HFFc6 (cell line): Measurements from ENCODE around the gene CCNL2. TPM values are rescaled to one million over a fixed set of nuclear protein-coding genes. Genes with fewer than 3 reads are reported as not detected.

ENCODE experiments used
- DNase-seq: peaks from one replicate; pipeline ENCODE4 v3.0.0-alpha.2; 2018
- H3K27ac Mint-ChIP-seq: 2 replicates; pipeline ENCODE4 v1.8.0; 2020; ENCODE audit warnings: mild to moderate bottlenecking, mixed read lengths
- H3K27me3 Mint-ChIP-seq: 2 replicates; pipeline ENCODE4 v1.8.0; 2021; ENCODE audit warnings: mild to moderate bottlenecking, moderate library complexity, mixed read lengths; ENCODE audit not compliant: insufficient read depth
- H3K36me3 Mint-ChIP-seq: 2 replicates; pipeline ENCODE4 v1.8.0; 2021; ENCODE audit warnings: low read depth, mixed read lengths
- H3K4me1 Mint-ChIP-seq: 2 replicates; pipeline ENCODE4 v1.8.0; 2020; ENCODE audit warnings: low read depth, mixed read lengths
- H3K4me3 Mint-ChIP-seq: 2 replicates; pipeline ENCODE4 v1.8.0; 2020; ENCODE audit warnings: mild to moderate bottlenecking, moderate library complexity, mixed read lengths
- H3K9me3 Mint-ChIP-seq: 2 replicates; pipeline ENCODE4 v1.8.0; 2020; ENCODE audit warnings: mild to moderate bottlenecking, mixed read lengths
- total RNA-seq, 6 experiments: library from RNA; stranded (reverse); fragmentation: NEBNext Ultra II Directional; extraction: Animal tissue kit (Norgen Biotek cat#: 25700); gene quantifications; 2 replicates in 1 of 6; 3 replicates in 5 of 6; pipeline ENCODE4 v1.2.3, GENCODE V29; 2021
- TF ChIP-seq, protein P1 (sequence below): fragments of 200-600 bp; sonication (generic); IDR thresholded peaks from 2 replicates; pipeline ENCODE4 v1.5.0; 2021; ENCODE audit warnings: antibody characterized with exemption, mild to moderate bottlenecking

Gene CCNL2
- total RNA-seq, 6 experiments from 2014 or later: 96.2 to 115 (median 104) TPM

DNA sequence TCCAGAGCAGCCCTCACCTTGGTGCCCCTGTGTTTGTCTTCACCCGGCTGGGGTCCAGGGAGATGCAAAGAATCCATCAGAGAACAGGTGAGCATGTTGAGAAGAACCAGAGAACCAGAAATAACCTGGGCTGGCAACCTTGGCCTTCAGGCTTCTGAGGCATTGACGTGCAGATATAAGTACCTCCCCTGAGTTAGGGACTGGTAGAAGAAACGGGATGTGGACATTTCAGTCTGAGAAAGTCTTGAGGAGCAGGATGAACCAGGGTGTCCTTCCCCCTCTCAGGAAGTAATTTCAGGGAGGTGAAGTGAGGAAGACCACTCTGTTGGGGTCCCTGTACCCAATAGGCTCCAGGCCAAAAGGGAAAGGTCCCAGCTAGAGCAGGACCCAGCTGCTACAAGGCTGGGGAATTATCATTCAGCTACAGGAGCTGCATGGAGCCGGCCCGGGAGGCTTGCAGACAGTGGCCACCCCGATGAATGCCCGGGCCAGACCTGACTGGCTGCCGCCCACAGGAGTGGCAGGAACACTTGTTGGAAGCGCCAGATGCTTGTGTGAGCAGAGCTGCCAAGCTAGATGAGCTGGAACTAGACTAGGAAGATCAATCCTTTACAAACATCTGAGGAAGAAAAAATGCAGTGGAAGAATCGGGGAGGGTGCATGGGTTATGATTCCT, 22.4 kb downstream of the CCNL2 start:
- no peaks in the 10 kb centered on the region for H3K9me3 Mint-ChIP-seq
- peaks cover 11% of the 10 kb centered on the region; the same call in 1 of the 2 replicates for H3K4me1 Mint-ChIP-seq
- H3K4me3 Mint-ChIP-seq: peak overlapping the region; percentile 91; the same call in 1 of the 2 replicates
- DNase-seq: no peak
- H3K27ac Mint-ChIP-seq: peak overlapping the region; percentile 77
- no peaks in the 10 kb centered on the region for H3K27me3 Mint-ChIP-seq
- no peaks in the 10 kb centered on the region for H3K36me3 Mint-ChIP-seq
- TF ChIP-seq, protein P1, sequence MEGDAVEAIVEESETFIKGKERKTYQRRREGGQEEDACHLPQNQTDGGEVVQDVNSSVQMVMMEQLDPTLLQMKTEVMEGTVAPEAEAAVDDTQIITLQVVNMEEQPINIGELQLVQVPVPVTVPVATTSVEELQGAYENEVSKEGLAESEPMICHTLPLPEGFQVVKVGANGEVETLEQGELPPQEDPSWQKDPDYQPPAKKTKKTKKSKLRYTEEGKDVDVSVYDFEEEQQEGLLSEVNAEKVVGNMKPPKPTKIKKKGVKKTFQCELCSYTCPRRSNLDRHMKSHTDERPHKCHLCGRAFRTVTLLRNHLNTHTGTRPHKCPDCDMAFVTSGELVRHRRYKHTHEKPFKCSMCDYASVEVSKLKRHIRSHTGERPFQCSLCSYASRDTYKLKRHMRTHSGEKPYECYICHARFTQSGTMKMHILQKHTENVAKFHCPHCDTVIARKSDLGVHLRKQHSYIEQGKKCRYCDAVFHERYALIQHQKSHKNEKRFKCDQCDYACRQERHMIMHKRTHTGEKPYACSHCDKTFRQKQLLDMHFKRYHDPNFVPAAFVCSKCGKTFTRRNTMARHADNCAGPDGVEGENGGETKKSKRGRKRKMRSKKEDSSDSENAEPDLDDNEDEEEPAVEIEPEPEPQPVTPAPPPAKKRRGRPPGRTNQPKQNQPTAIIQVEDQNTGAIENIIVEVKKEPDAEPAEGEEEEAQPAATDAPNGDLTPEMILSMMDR: no peak

DNA sequence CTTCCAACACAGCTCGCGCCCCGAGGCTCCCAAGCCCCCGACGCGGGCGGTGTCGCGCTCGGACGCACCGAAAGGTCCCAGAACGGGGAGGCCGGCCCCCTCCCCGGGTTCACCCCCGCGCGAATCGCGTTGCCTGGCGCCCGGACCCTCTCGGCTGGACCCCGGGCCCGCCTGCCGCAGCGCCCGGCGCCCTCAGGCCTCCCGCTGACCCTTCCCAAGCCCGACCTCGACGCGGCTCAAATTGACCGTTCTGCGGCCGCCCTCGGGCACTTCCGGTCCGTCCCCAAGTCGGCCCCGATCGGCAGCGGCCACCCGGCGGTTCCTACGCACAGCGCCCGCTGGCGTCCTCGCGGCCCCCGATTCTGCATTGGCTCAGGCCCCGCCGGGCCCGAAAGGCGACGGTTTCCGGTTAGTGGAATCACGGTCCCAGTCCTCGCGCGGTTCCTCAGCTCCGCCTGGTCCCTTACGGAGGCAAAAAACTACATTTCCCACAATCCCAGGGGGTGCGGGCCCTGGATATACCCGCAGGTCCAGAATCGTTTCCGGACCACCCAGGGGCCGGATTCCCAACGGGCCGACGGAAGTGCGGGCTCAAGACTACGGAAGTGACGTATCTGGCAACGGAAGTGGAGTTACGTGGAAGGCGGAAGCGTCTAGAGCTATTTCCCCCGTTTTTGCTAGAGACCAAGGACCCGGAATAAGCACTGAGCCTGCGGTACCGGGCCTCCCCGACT, 24.0 kb downstream of the CCNL2 start, which contains the start of gene AURKAIP1:
TSS of gene AURKAIP1 (minus strand) at position 279 of the 734 bp plus-strand sequence. CDS start 451 bp downstream, outside the sequence.
- H3K27me3 Mint-ChIP-seq: no peaks in the 10 kb centered on the region
- no peaks in the 10 kb centered on the region for H3K36me3 Mint-ChIP-seq
- H3K9me3 Mint-ChIP-seq: no peaks in the 10 kb centered on the region
- TF ChIP-seq, protein P1: peak; percentile 75
- H3K4me3 Mint-ChIP-seq: peak within 1 kb of the TSS; percentile 91
- peak; percentile 100 for DNase-seq
- peaks cover 11% of the 10 kb centered on the region; the same call in 1 of the 2 replicates for H3K4me1 Mint-ChIP-seq
- peak within 1 kb of the TSS; percentile 96 for H3K27ac Mint-ChIP-seq

DNA sequence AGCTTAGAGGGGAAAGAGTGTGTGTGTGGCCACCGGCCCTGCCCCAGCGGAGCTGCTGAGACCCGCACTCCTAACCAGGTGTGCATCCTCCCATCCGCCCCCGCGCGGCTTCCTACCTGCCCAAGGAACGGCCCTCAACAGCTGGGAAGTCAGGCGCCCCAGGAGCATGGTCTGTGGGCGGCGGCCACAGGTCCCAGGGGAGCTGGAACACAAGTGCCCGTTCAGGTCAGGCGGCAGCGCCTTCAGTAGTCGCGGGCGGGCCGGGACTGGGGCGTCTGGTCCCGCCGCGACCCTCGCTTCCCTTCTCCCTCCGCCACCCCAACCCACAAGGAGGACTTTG, 24.6 kb downstream of the CCNL2 start:
- no peaks in the 10 kb centered on the region for H3K27me3 Mint-ChIP-seq
- peak overlapping the region; percentile 51 for H3K27ac Mint-ChIP-seq
- DNase-seq: no peak
- H3K9me3 Mint-ChIP-seq: no peaks in the 10 kb centered on the region
- H3K4me3 Mint-ChIP-seq: peak overlapping the region; percentile 91
- peaks cover 11% of the 10 kb centered on the region; the same call in 1 of the 2 replicates for H3K4me1 Mint-ChIP-seq
- H3K36me3 Mint-ChIP-seq: no peaks in the 10 kb centered on the region
- TF ChIP-seq, protein P1: no peak

DNA sequence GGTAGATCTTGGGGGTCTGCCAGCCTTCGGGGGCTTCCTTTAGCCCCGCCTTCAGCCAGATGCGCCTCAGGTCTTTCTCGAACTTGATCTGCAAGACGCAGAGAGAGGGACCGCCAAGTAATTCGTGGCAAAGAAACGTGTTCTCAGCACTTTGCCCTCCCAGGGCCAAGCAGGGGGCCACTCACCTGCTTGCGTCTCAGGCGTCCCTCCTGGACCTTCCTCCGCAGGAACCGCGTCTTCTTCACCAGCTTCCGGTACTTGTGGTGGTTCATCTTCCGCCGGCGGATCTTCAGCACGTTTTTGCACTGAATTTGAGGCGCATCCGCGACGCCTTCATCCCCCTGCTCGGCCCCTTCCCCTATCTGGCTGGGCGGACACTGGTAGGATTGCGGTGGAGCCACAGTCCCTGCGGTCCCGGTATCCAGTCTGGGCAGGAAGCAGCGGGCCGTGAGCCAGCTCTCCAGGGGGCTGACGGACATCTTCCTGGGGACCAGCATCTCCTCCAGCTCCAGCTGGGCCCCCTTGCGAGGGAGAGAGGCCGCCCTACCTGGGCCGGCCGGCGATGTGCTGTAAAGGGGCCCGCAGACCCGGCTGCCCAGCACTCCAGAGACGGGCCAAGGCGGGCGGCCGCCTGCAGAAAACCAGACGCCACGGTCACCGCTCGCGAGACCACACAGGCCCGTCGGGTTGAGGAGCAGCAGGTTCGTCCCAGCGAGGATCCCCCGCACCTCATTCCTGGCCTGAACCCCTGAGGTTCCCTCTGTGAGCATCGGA, 25.1 kb downstream of the CCNL2 start:
- H3K9me3 Mint-ChIP-seq: no peaks in the 10 kb centered on the region
- DNase-seq: no peak
- H3K36me3 Mint-ChIP-seq: no peaks in the 10 kb centered on the region
- peak overlapping the region; percentile 91 for H3K4me3 Mint-ChIP-seq
- TF ChIP-seq, protein P1: no peak
- peaks cover 11% of the 10 kb centered on the region; the same call in 1 of the 2 replicates for H3K4me1 Mint-ChIP-seq
- no peaks in the 10 kb centered on the region for H3K27me3 Mint-ChIP-seq
- H3K27ac Mint-ChIP-seq: peak overlapping the region; percentile 51; the same call in 1 of the 2 replicates

DNA sequence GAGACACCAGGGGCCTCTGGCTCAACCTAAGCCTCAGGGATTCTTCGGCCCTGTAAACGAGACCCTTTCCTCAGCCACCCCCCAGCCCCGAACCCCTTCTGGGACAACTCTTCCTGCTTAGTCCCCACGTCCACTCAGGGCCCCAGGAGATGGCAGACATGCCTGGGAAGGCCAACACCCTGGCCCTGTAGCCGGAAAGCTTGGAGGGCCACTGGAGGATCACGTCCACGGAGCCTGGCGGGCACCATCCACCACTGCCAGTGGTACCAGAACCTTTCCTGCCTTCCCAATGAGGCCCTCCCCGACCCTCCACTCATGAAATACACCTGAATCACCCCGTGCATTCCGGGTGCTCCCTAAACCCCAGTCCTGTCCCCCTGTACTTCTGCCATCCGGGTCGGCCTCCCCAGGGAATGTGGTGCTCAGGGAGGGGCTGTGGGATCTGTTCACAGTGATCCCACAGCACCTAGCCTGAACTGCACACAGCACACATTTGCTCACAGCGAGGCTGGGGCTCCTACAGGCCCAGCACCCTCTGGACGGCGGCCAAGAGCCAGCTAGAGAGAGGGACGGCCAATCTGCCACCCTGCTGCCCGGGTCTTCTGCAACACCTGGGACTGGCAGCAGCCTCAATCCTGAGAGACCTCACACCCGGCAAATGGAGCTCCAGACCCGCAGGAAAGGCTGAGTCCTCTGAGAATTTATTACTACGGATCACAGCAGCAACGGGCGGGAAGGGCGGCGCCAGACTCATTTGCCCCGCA, 25.9 kb downstream of the CCNL2 start:
- H3K4me1 Mint-ChIP-seq: peaks cover 11% of the 10 kb centered on the region; the same call in 1 of the 2 replicates
- DNase-seq: no peak
- TF ChIP-seq, protein P1: no peak
- H3K27me3 Mint-ChIP-seq: no peaks in the 10 kb centered on the region
- H3K36me3 Mint-ChIP-seq: no peaks in the 10 kb centered on the region
- peak overlapping the region; percentile 91 for H3K4me3 Mint-ChIP-seq
- peak overlapping the region; percentile 48; the same call in 1 of the 2 replicates for H3K27ac Mint-ChIP-seq
- H3K9me3 Mint-ChIP-seq: no peaks in the 10 kb centered on the region
